ENCODE measurements around the gene EMILIN3. TPM values are rescaled to one million over a fixed set of nuclear protein-coding genes. Genes with fewer than 3 reads are reported as not detected.

Gene EMILIN3
- total RNA-seq, result 0.46 to 1.2 TPM (median 0.47 TPM) in 3 replicates
- long read RNA-seq, partial matches to known transcripts, result 2 of 3 reads
- long read RNA-seq, other reads (novel, unspliced or antisense), result 1 of 3 reads

- H3K27ac Mint-ChIP-seq (ENCODE audit: unreplicated experiment), result no peak within 1 kb of the TSS
- TF ChIP-seq CTCF (IDR thresholded peaks at IDR 0.05), result no peak
Measured at GRCh38 chr20:41366546-41367392, at the start of gene EMILIN3. Gene EMILIN3 (minus strand): TSS chr20:41366818. CDS start chr20:41366634, 184 bp downstream.

GRCh38 chr20:41415191-41415590 is 48.6 kb upstream of the EMILIN3 start:
- no peak for DNase-seq (ENCODE audit: low spot score)
- Mint-ChIP-seq H3K4me1 (ENCODE audit: low read depth) (no peaks in the 10 kb centered on the region), H3K4me3 (ENCODE audit: unreplicated experiment) (no peak overlapping the region), H3K36me3 (ENCODE audit: low read depth) (peaks cover 53% of the 10 kb centered on the region), H3K27ac (ENCODE audit: unreplicated experiment) (no peak overlapping the region), H3K27me3 (ENCODE audit: low read depth) (no peaks in the 10 kb centered on the region), H3K9me3 (ENCODE audit: low read depth) (no peaks in the 10 kb centered on the region)
- TF ChIP-seq CTCF (IDR thresholded peaks at IDR 0.05), result no peak

More at GRCh38 chr20:41366546-41367392, at the start of gene EMILIN3:
- no peaks in the 10 kb centered on the region for H3K36me3 Mint-ChIP-seq (ENCODE audit: low read depth)
- H3K9me3 Mint-ChIP-seq (ENCODE audit: low read depth), result peaks cover 5% of the 10 kb centered on the region
- peak within 1 kb of the TSS; percentile 60 for H3K4me3 Mint-ChIP-seq (ENCODE audit: unreplicated experiment)
- peaks cover 6% of the 10 kb centered on the region for H3K4me1 Mint-ChIP-seq (ENCODE audit: low read depth)
- DNase-seq (ENCODE audit: low spot score), result peak; percentile 79
- H3K27me3 Mint-ChIP-seq (ENCODE audit: low read depth), result peaks cover 13% of the 10 kb centered on the region

DNA sequence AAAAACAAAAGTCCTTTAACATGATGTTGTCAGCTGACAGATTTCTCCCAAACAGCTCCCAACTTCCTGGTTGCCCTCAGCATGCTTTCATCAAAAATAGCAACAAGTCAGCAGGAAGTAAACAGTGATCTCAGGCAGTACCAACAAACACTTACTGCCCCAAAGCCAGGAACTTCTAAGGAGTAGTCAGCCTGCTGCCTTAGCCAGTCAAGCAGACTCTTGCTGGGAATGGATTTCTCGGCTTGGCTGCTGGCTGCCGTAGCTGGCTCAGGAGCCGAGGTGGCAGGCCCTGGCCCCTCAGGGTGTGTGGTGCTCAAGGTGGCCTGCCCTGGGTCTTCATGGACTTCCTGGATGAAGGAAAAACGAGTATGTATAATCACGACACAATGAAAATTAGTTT is 46.6 kb upstream of the EMILIN3 start:
- Mint-ChIP-seq H3K4me3 (ENCODE audit: unreplicated experiment) (no peak overlapping the region), H3K36me3 (ENCODE audit: low read depth) (peaks cover 48% of the 10 kb centered on the region), H3K27me3 (ENCODE audit: low read depth) (no peaks in the 10 kb centered on the region), H3K27ac (ENCODE audit: unreplicated experiment) (no peak overlapping the region), H3K4me1 (ENCODE audit: low read depth) (no peaks in the 10 kb centered on the region), H3K9me3 (ENCODE audit: low read depth) (no peaks in the 10 kb centered on the region)
- no peak for DNase-seq (ENCODE audit: low spot score)
- TF ChIP-seq CTCF (IDR thresholded peaks at IDR 0.05), result no peak

DNA sequence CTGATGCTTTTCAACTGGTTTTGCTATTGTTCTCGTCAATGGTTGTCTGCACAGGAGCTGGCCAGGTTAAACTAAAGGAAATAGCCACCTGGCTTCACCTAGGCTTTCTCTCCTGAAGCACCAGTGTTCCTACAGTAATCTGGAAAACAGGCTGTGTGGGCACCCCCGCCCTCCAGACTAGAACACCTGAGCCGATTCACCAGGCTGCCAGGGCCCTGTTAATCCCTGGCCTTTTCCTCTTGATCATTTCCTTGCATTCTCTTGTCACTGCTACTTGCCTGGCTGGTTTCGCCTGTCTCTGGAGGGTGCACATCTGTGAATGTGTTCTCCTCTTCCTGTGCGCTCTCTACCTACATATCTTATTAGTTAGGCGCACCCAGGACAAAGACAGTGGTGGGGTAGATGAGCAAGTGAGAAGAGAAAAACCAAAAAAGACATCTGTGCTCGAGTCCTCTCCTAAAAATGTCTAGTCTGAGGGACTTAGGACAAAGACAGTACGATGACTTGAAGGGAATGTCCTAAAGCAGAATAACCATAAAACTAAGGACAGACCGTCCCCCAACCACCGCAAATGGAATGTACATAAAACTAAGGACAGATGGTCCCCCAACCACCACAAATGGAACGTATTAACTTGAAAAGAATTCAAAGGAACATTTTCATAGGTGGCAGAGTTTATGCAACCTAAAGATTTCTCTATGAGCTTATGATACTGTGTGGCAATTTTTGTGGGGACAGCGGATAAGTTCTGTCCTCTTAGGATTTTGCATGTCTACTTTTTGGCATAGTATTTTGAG is 45.9 kb upstream of the EMILIN3 start:
- H3K4me3 Mint-ChIP-seq (ENCODE audit: unreplicated experiment), result no peak overlapping the region

More for the DNA sequence above, 45.9 kb upstream of the EMILIN3 start:
- peaks cover 43% of the 10 kb centered on the region for H3K36me3 Mint-ChIP-seq (ENCODE audit: low read depth)
- H3K27me3 Mint-ChIP-seq (ENCODE audit: low read depth), result no peaks in the 10 kb centered on the region
- no peak overlapping the region for H3K27ac Mint-ChIP-seq (ENCODE audit: unreplicated experiment)
- no peaks in the 10 kb centered on the region for H3K9me3 Mint-ChIP-seq (ENCODE audit: low read depth)
- no peak for TF ChIP-seq CTCF (IDR thresholded peaks at IDR 0.05)
- H3K4me1 Mint-ChIP-seq (ENCODE audit: low read depth), result no peaks in the 10 kb centered on the region
- DNase-seq (ENCODE audit: low spot score), result no peak

Measured in chondrocyte (in vitro differentiated cells).